Cardiac atrium fibroblast (primary cell): Measurements from ENCODE around the gene PHF10. TPM values are rescaled to one million over a fixed set of nuclear protein-coding genes. Genes with fewer than 3 reads are reported as not detected.

Experiments
- total RNA-seq: library from RNA; depleted of rRNA; stranded (reverse); fragments of >200 nt; gene quantifications from 2 replicates; pipeline ENCODE4 v1.2.3, GENCODE V29; 2015

PHF10 gene
- total RNA-seq: 11.5 and 14.6 TPM in 2 replicates

DNA sequence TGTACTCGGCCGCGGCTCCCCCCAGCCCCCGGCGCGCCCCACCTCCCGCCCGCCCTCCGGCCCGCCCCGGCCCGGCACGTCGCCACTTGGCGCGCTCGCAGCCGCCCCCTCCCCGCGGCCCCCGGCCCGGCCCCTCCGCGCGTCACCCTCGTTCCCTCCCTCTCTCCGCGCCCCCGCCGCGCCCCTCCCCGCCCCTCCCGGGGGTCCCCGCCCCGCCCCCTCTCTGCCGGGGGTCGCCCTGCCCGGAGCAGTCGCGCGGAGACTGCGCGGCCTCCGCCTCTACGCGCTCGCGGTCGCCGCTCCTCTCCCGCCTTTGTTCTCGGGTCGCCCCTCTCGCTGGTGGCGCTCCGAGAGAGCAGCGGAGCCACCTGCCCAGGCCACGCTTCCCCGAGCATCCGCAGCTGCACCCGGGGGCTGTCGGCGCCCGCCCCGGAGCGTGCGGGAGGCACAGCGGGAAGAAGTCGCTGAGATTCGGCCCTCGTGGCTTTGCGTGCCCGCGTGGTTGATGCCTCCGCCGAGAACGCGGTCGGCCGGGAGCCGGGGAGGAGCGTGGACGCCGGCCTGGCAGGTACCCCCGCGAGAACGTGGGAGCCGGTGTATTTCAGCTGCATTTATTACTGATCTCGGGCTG, at the start of gene PHF10:
Gene PHF10 (minus strand): TSS at position 7 of the 631 bp plus-strand sequence. CDS start 569 bp downstream, outside the sequence.

DNA sequence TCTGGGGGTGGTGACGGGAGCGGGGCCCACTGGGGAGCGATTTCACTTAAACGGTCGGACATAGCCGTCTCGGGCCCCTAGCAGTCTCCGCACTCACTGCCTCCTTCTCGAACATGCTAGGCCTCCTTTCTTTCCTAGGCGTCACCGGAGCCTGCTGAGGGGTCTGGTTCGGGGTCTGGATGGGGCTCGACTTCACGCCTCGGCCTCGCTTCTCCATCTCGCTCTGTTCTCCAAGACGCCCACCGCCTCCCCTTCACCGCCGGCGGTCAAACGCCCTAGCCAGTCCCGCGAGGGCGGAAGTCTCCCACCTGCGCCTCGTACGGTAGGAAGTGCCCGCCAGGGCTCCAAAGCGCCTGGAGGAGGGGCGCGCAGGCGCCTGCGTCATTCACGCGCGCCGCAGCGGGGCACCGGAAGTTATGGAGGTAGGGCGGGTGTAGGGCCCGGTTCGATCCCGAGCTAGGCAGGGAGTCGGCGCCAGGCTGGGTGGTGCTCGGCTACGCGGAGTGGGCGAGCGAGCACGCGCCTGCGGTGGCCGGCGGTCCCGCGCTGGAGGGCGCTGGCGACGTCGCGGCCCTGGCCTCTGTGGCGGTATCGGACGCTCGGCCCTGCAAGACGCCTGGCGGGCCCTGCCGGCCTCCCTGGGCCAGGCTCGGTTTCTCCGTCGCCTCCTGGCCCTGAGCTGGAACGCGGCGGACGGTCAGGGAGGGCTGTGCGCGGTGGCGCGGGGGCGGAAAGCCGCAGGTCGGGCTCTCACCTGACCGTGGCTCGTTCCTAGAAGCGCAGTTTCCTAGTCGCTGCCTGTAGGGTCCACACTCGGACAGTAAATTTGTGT, 27.2 kb upstream of the PHF10 start, which contains the start of the genes DYNLT2 and ERMARD:
Gene DYNLT2 (minus strand): TSS at position 331 of the 832 bp plus-strand sequence. CDS start 114 bp downstream, at position 217.
Gene ERMARD (plus strand): TSS at position 381 of the 832 bp plus-strand sequence. CDS start 36 bp downstream, at position 417.

DNA sequence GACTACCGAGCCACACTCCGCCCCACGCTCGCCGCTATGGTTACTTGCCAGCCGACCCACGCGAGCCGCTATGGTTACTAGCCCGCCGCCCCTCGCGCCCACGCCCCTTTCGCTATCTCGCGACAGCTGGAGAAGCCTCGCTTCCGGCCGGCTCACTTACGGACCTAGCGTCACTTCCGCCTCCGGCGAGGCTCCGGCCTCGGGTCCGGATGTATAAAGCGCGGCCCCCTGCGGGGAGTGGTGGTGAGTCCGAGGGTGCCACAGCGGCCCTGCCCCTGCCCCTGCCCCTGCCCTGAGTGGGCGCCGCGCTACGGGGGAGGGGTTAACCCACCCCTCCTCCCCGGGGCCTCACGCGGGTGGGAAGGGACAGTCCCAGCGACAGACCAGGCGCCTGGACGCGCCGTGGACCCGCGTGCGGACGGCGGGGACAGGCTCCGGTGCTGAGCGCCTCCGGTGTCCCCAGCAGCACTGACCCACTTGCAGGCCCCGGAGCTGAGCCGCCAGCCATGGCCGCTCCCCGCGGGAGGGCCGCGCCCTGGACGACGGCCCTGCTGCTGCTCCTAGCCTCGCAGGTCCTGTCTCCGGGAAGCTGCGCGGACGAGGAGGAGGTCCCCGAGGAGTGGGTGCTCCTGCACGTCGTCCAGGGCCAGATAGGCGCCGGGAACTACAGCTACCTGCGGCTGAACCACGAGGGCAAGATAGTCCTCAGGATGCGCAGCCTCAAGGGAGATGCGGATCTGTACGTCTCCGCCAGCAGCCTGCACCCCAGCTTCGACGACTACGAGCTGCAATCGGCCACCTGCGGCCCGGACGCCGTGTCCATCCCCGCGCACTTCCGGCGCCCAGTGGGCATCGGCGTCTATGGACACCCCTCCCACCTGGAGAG, 22.1 kb downstream of the PHF10 start, which contains the start of the genes C6orf120 and WDR27:
Gene C6orf120 (plus strand): TSS at position 173 of the 886 bp plus-strand sequence. CDS start 334 bp downstream, at position 507.
Gene WDR27 (minus strand): TSS at position 76 of the 886 bp plus-strand sequence. CDS start 13,024 bp downstream, outside the sequence.

Other genes with a start within 250 kb of the PHF10 start
- 9.6 and 20.0 TPM in 2 replicates for gene WDR27, start 22.5 kb downstream of the PHF10 start, total RNA-seq
- 31.1 and 44.9 TPM in 2 replicates for gene C6orf120, start 22.4 kb downstream of the PHF10 start, total RNA-seq
- gene DYNLT2, start 27.1 kb upstream of the PHF10 start, total RNA-seq: 0.16 TPM in 1 of 2 replicates, not detected in the other
- gene ERMARD, start 27.1 kb upstream of the PHF10 start, total RNA-seq: 14.1 and 36.8 TPM in 2 replicates